Dendritic cell treated with granulocyte-macrophage colony-stimulating factor and Interleukin-4, amounts not matched to agents 40 ng/mL and 50 ng/mL, for 4 days (primary cell): ENCODE data around the gene SGSM1.

Experiments
- H3K27ac Mint-ChIP-seq: one replicate; pipeline ENCODE4 v1.8.0; 2022; ENCODE audit warnings: mild to moderate bottlenecking, mixed read lengths
- H3K27me3 Mint-ChIP-seq: one replicate; pipeline ENCODE4 v1.8.0; 2022; ENCODE audit warnings: mild to moderate bottlenecking, mixed read lengths
- H3K36me3 Mint-ChIP-seq: one replicate; pipeline ENCODE4 v1.8.0; 2022; ENCODE audit warnings: low read depth, mixed read lengths
- H3K4me1 Mint-ChIP-seq: one replicate; pipeline ENCODE4 v1.8.0; 2022; ENCODE audit warnings: low read depth, mixed read lengths
- H3K4me3 Mint-ChIP-seq: one replicate; pipeline ENCODE4 v1.8.0; 2022; ENCODE audit warnings: mild to moderate bottlenecking, moderate library complexity, mixed read lengths
- H3K9me3 Mint-ChIP-seq: one replicate; pipeline ENCODE4 v1.8.0; 2022; ENCODE audit warnings: mixed read lengths
- intact Hi-C: fragments of 100-400 bp; cut with micrococcal nuclease; formaldehyde crosslinking; loops from one replicate; pipeline ENCODE4 v1.15.0; 2022

SGSM1 gene

GRCh38 chr22:24969560-24970301 is 163.7 kb downstream of the SGSM1 start:
- Mint-ChIP-seq H3K9me3 (no peaks in the 10 kb centered on the region), H3K4me1 (no peaks in the 10 kb centered on the region), H3K4me3 (no peak overlapping the region), H3K27ac (no peak overlapping the region), H3K36me3 (no peaks in the 10 kb centered on the region), H3K27me3 (no peaks in the 10 kb centered on the region)
- intact Hi-C loops: no loop called here

- no peaks in the 10 kb centered on the region for H3K9me3 Mint-ChIP-seq
- intact Hi-C loops: no loop called here
- H3K4me1 Mint-ChIP-seq: no peaks in the 10 kb centered on the region
- H3K27ac Mint-ChIP-seq: no peak overlapping the region
- H3K27me3 Mint-ChIP-seq: no peaks in the 10 kb centered on the region
- H3K4me3 Mint-ChIP-seq: no peak overlapping the region
- no peaks in the 10 kb centered on the region for H3K36me3 Mint-ChIP-seq
Measured at GRCh38 chr22:24972369-24972768, 166.4 kb downstream of the SGSM1 start.

- no peak overlapping the region for H3K27ac Mint-ChIP-seq
- H3K4me3 Mint-ChIP-seq: no peak overlapping the region
- intact Hi-C loops: no loop called here
- H3K9me3 Mint-ChIP-seq: no peaks in the 10 kb centered on the region
- H3K36me3 Mint-ChIP-seq: no peaks in the 10 kb centered on the region
- H3K4me1 Mint-ChIP-seq: no peaks in the 10 kb centered on the region
- no peaks in the 10 kb centered on the region for H3K27me3 Mint-ChIP-seq
Measured at GRCh38 chr22:24973872-24974271, 167.9 kb downstream of the SGSM1 start.

GRCh38 chr22:24975125-24975640 is 169.2 kb downstream of the SGSM1 start:
- Mint-ChIP-seq H3K9me3 (no peaks in the 10 kb centered on the region), H3K27ac (no peak overlapping the region), H3K4me3 (no peak overlapping the region), H3K36me3 (no peaks in the 10 kb centered on the region), H3K4me1 (no peaks in the 10 kb centered on the region), H3K27me3 (no peaks in the 10 kb centered on the region)
- intact Hi-C loops: no loop called here

- Mint-ChIP-seq H3K27me3 (no peaks in the 10 kb centered on the region), H3K27ac (no peak overlapping the region), H3K4me1 (no peaks in the 10 kb centered on the region), H3K4me3 (no peak overlapping the region), H3K9me3 (no peaks in the 10 kb centered on the region), H3K36me3 (no peaks in the 10 kb centered on the region)
- intact Hi-C loops: no loop called here
Measured at GRCh38 chr22:24975813-24976341, 169.9 kb downstream of the SGSM1 start.

- Mint-ChIP-seq H3K27me3 (no peaks in the 10 kb centered on the region), H3K4me3 (no peak overlapping the region), H3K9me3 (no peaks in the 10 kb centered on the region), H3K4me1 (no peaks in the 10 kb centered on the region), H3K27ac (no peak overlapping the region), H3K36me3 (no peaks in the 10 kb centered on the region)
- intact Hi-C loops: no loop called here
Measured at GRCh38 chr22:24976442-24977218, 170.6 kb downstream of the SGSM1 start.
